NCI-H187 treated with DMSO at 0.1 percent for 48 hours (cell line): ENCODE results near the gene DENND6A.

Source experiments
- DNase-seq: peaks from one replicate; lab custom pipeline; 2025; lab: John Stamatoyannopoulos, UW

Gene DENND6A

DNA sequence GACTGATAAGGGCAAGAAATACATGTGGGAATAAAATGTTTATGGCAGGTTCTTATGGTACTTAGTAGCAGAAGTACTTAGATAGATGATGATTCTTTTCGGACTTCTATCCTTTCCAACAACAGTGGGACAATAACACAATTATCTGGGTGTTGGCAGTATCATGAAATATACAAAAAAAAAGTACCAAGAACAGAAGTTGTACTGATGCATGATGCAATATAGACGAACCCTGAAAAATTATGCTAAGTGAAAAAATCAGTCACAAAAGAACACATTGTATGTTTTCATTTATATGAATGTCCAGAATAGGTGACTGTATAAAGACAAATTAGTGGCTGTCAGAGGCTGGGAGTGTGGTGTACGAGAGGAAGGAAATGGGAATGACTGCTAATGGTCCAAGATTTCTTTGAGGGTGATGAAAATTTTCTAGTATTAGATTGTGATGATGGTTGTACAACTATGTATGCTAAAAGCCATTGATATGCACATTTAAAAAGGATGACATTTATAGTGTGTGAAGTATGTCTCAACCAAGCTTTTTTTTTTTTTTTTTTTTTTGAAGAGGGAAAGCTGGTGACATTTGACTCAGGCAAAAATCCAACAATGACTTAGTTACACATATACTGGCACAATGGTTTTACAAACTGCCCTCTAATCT lies 116.8 kb downstream of the DENND6A start:
- DNase-seq = no peak
